GM19372 (cell line): ENCODE results near the gene SRP9.
"Not testable (repeated sequence)": the region's sequence is repeated elsewhere in the genome, so short reads cannot be mapped to it uniquely, and the experiment has no call there.

Experiments used
- ATAC-seq: cut with Tn5 transposase; IDR thresholded peaks from one replicate; pipeline ENCODE4 v1.9.1; 2021; ENCODE audit warnings: mild to moderate bottlenecking, low read depth, moderate library complexity; ENCODE audit not compliant: unreplicated experiment

SRP9 gene

GRCh38 chr1:225813214-225813964 is 35.8 kb downstream of the SRP9 start:
- no peak for ATAC-seq

- ATAC-seq, result no peak
Measured at GRCh38 chr1:225814381-225814780, 36.8 kb downstream of the SRP9 start.

- not testable (repeated sequence) for ATAC-seq
Measured at GRCh38 chr1:225815090-225815489, 37.5 kb downstream of the SRP9 start.

- no peak for ATAC-seq
Measured at GRCh38 chr1:225815526-225816178, 38.0 kb downstream of the SRP9 start.

GRCh38 chr1:225816643-225817538 is 39.3 kb downstream of the SRP9 start:
- no peak for ATAC-seq

GRCh38 chr1:225817611-225818061 is 40.0 kb downstream of the SRP9 start:
- ATAC-seq, result no peak

GRCh38 chr1:225818229-225818628 is 40.6 kb downstream of the SRP9 start:
- ATAC-seq, result no peak

- no peak for ATAC-seq
Measured at GRCh38 chr1:225819346-225820192, 41.9 kb downstream of the SRP9 start.

GRCh38 chr1:225820522-225821120 is 43.0 kb downstream of the SRP9 start:
- no peak for ATAC-seq

- ATAC-seq, result no peak
Measured at GRCh38 chr1:225822655-225823403, 45.2 kb downstream of the SRP9 start.

GRCh38 chr1:225823811-225824261 is 46.2 kb downstream of the SRP9 start:
- no peak for ATAC-seq

GRCh38 chr1:225824533-225824941 is 46.9 kb downstream of the SRP9 start:
- ATAC-seq, result no peak

GRCh38 chr1:225825078-225825477 is 47.5 kb downstream of the SRP9 start:
- no peak for ATAC-seq

GRCh38 chr1:225825607-225826007 is 48.0 kb downstream of the SRP9 start:
- no peak for ATAC-seq

- no peak for ATAC-seq
Measured at GRCh38 chr1:225827076-225827475, 49.5 kb downstream of the SRP9 start.

GRCh38 chr1:225828706-225829345 is 51.2 kb downstream of the SRP9 start:
- no peak for ATAC-seq

- no peak for ATAC-seq
Measured at GRCh38 chr1:225830841-225831240, 53.2 kb downstream of the SRP9 start.
